SU-DHL-6 (cell line): Measurements from ENCODE around the gene KDM6A.

Experiments used
- H2AFZ ChIP-seq: fragments of 200-600 bp; sonication (generic); 2 replicates; pipeline ENCODE4 v1.6.1; 2014; ENCODE audit warnings: low read depth, mild to moderate bottlenecking, moderate library complexity, mixed read lengths, antibody characterized with exemption, low read length; ENCODE audit not compliant: severe bottlenecking
- H3F3A ChIP-seq: fragments of 200-600 bp; shearing (Covaris generic); 2 replicates; pipeline ENCODE4 v1.6.0; 2016; ENCODE audit warnings: antibody characterized with exemption, mild to moderate bottlenecking; ENCODE audit not compliant: insufficient read depth
- H3K27ac ChIP-seq: fragments of 200-600 bp; sonication (generic); 2 replicates; pipeline ENCODE4 v1.5.1; 2016; ENCODE audit warnings: low read depth, mild to moderate bottlenecking, low read length, moderate library complexity, mixed read lengths
- H3K27me3 ChIP-seq: fragments of 200-600 bp; sonication (generic), shearing (Covaris generic); 2 replicates; pipeline ENCODE4 v1.6.0; 2014; ENCODE audit warnings: mild to moderate bottlenecking, low read length
- H3K36me3 ChIP-seq: fragments of 200-600 bp; sonication (generic); 2 replicates; pipeline ENCODE4 v1.6.1; 2014; ENCODE audit warnings: mild to moderate bottlenecking, low read length, mixed read lengths
- H3K4me2 ChIP-seq: fragments of 300-600, 200-600 bp; shearing (Covaris generic), sonication (generic); 2 replicates; pipeline ENCODE4 v1.6.0; 2014; ENCODE audit warnings: low read length, low read depth, mild to moderate bottlenecking; ENCODE audit not compliant: poor library complexity, severe bottlenecking
- H3K4me3 ChIP-seq: fragments of 200-600 bp; sonication (generic); 2 replicates; pipeline ENCODE4 v1.5.1; 2014; ENCODE audit warnings: antibody characterized with exemption, low read length, mild to moderate bottlenecking, mixed read lengths; ENCODE audit not compliant: insufficient read depth, poor library complexity, severe bottlenecking
- H3K79me2 ChIP-seq: fragments of 200-600 bp; sonication (generic); 2 replicates; pipeline ENCODE4 v1.6.1; 2014; ENCODE audit warnings: mild to moderate bottlenecking, low read length, moderate library complexity; ENCODE audit not compliant: insufficient read depth
- H3K9ac ChIP-seq: fragments of 200-600 bp; sonication (generic); 2 replicates; pipeline ENCODE4 v1.7.0; 2014; ENCODE audit warnings: mild to moderate bottlenecking, low read length
- H3K9me2 ChIP-seq: fragments of 200-600 bp; sonication (generic); replicated peaks from 2 replicates; pipeline ENCODE4 v1.6.1; 2014; ENCODE audit warnings: low read length; ENCODE audit not compliant: insufficient read depth
- H3K9me3 ChIP-seq: fragments of 200-600 bp; sonication (generic); 2 replicates; pipeline ENCODE4 v1.6.1; 2014; ENCODE audit warnings: low read length, mixed read lengths; ENCODE audit not compliant: insufficient read depth
- H4K20me1 ChIP-seq: fragments of 200-600 bp; sonication (generic); 2 replicates; pipeline ENCODE4 v1.6.1; 2014; ENCODE audit warnings: low read depth, mild to moderate bottlenecking, antibody characterized with exemption, low read length, moderate library complexity, mixed read lengths
- EZH2phosphoT487 ChIP-seq: fragments of 200-600 bp; sonication (generic), shearing (Covaris generic); conservative IDR thresholded peaks from 2 replicates; pipeline ENCODE4 v1.6.1; 2018; ENCODE audit warnings: mild to moderate bottlenecking, antibody characterized with exemption, low read length, moderate library complexity, mixed read lengths
- TF ChIP-seq, protein P1 (sequence below): fragments of 200-600 bp; sonication (generic); IDR thresholded peaks from one replicate; pipeline ENCODE4 v1.5.1; 2017; ENCODE audit warnings: antibody characterized with exemption, mild to moderate bottlenecking, low read length, moderate library complexity; ENCODE audit not compliant: insufficient read depth, poor library complexity, severe bottlenecking

Gene KDM6A

DNA sequence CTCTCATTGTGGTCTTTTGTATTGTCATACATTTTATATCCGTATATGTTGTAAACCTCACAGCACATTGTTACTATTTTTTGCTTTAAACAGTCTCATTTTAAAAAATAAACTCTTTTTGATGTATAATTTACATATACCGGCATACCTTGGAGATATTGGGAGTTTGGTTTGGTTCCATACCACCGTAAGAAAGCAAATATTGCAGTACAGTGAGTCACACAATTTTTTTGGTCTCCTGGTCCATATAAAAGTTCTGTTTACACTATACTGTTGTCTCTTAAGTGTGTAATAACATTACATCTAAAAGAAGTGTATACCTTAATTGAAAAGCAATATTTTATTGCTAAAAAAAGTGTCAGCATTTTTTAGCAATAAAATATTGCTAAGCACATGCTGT lies 70.0 kb downstream of the KDM6A start:
- Histone ChIP-seq H3K27ac (no peak overlapping the region), H3K9ac (no peak overlapping the region), H3K4me2 (no peak overlapping the region), H3K27me3 (no peaks in the 10 kb centered on the region), H3K9me2 (no peaks in the 10 kb centered on the region), H3K4me3 (no peak overlapping the region), H3K79me2 (peaks cover 84% of the 10 kb centered on the region), H3K9me3 (peaks cover 5% of the 10 kb centered on the region; the same call in 1 of the 2 replicates), H3K36me3 (no peaks in the 10 kb centered on the region), H2AFZ (no peak overlapping the region), H3F3A (no peaks in the 10 kb centered on the region), H4K20me1 (no peaks in the 10 kb centered on the region)
- TF ChIP-seq EZH2phosphoT487: no peak
- TF ChIP-seq, protein P1, sequence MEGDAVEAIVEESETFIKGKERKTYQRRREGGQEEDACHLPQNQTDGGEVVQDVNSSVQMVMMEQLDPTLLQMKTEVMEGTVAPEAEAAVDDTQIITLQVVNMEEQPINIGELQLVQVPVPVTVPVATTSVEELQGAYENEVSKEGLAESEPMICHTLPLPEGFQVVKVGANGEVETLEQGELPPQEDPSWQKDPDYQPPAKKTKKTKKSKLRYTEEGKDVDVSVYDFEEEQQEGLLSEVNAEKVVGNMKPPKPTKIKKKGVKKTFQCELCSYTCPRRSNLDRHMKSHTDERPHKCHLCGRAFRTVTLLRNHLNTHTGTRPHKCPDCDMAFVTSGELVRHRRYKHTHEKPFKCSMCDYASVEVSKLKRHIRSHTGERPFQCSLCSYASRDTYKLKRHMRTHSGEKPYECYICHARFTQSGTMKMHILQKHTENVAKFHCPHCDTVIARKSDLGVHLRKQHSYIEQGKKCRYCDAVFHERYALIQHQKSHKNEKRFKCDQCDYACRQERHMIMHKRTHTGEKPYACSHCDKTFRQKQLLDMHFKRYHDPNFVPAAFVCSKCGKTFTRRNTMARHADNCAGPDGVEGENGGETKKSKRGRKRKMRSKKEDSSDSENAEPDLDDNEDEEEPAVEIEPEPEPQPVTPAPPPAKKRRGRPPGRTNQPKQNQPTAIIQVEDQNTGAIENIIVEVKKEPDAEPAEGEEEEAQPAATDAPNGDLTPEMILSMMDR: no peak

DNA sequence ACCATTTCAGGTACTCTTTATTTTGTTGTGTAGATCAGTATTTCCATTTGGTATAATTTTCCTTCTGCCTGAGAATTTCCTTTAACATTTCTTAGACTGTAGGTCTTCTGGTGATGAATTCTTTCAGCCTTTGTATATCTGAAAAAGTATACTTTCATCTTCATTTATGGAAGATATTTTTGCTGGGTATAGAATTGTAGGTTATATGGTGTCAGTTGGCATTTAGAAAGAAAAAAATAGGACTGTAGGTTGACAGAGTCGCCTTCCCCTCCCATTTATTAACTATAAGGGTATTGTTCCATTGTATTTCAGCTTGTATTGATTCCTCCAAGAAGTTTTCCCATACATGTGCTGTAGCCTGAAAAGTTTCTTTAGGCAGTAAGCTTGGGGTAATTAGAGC lies 71.9 kb downstream of the KDM6A start:
- no peak overlapping the region for H3K4me2 ChIP-seq

DNA sequence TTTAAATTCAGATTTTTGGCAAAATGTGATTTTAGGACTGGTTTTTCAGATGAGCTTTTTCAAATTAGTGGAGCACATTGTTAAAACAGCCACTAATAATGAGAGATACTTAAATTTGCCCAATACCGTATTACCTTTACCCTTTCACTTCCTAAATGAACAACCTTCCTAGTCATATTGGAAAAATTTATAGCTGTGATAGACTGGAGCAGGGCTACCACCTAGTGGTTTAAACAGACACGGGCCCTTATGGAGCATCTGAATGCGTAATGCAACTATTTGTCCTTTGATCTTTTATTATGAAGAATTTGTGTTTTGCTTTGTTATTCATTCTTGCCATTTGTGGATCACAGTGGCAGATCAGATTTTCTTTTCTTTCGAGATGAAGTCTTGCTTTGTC lies 72.7 kb downstream of the KDM6A start:
- Histone ChIP-seq H3K9me3 (peaks cover 5% of the 10 kb centered on the region; the same call in 1 of the 2 replicates), H3K4me2 (no peak overlapping the region), H3F3A (no peaks in the 10 kb centered on the region), H4K20me1 (no peaks in the 10 kb centered on the region), H3K9ac (no peak overlapping the region), H3K27me3 (no peaks in the 10 kb centered on the region), H3K9me2 (no peaks in the 10 kb centered on the region), H3K36me3 (no peaks in the 10 kb centered on the region), H3K27ac (no peak overlapping the region), H3K79me2 (peaks cover 84% of the 10 kb centered on the region), H2AFZ (no peak overlapping the region), H3K4me3 (no peak overlapping the region)
- no peak for TF ChIP-seq EZH2phosphoT487
- TF ChIP-seq, protein P1: no peak

More for the DNA sequence above, 71.9 kb downstream of the KDM6A start:
- H3F3A ChIP-seq: no peaks in the 10 kb centered on the region
- H3K9ac ChIP-seq: no peak overlapping the region
- no peak for TF ChIP-seq EZH2phosphoT487
- TF ChIP-seq, protein P1: no peak
- H3K9me3 ChIP-seq: peaks cover 5% of the 10 kb centered on the region; the same call in 1 of the 2 replicates
- no peaks in the 10 kb centered on the region for H3K9me2 ChIP-seq
- no peaks in the 10 kb centered on the region for H3K36me3 ChIP-seq
- H3K4me3 ChIP-seq: no peak overlapping the region
- no peak overlapping the region for H2AFZ ChIP-seq
- no peaks in the 10 kb centered on the region for H3K27me3 ChIP-seq
- H3K79me2 ChIP-seq: peaks cover 83% of the 10 kb centered on the region
- H3K27ac ChIP-seq: no peak overlapping the region
- H4K20me1 ChIP-seq: no peaks in the 10 kb centered on the region

DNA sequence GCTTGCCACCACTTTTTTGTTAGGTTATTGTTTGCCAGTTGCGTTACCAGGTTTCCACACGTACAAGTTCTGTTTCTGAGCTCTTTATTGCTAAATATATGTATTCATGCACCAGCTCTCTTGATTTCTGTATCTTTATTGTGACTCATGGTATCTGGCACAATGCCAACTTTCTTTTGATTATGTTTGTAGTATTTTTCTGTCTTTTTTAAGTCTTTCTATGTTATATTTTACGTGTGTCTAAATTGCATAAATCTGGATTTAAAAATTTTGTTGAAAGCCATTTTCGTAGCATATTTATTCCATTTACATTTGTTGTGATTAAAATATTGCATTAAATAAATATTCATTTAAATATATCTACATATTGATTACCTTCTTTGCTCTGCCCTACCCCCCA lies 73.8 kb downstream of the KDM6A start:
- Histone ChIP-seq H3K9me2 (no peaks in the 10 kb centered on the region), H2AFZ (no peak overlapping the region), H3K4me2 (no peak overlapping the region), H3K4me3 (no peak overlapping the region), H4K20me1 (no peaks in the 10 kb centered on the region), H3K27me3 (no peaks in the 10 kb centered on the region), H3F3A (no peaks in the 10 kb centered on the region), H3K79me2 (peaks cover 85% of the 10 kb centered on the region), H3K9ac (no peak overlapping the region), H3K27ac (no peak overlapping the region), H3K9me3 (peaks cover 5% of the 10 kb centered on the region; the same call in 1 of the 2 replicates), H3K36me3 (no peaks in the 10 kb centered on the region)
- TF ChIP-seq EZH2phosphoT487: no peak
- TF ChIP-seq, protein P1: no peak
